MCF 10A (cell line): ENCODE measurements around the gene HABP4. TPM values are rescaled to one million over a fixed set of nuclear protein-coding genes. Genes with fewer than 3 reads are reported as not detected.

ENCODE experiments used
- BruUV-seq: library from RNA; stranded (reverse); fragments of 400-500 nt; replicated peaks from 2 replicates; lab custom pipeline; 2021; lab: Mats Ljungman, UMichigan
- CTCF ChIA-PET: fragments of 300-600 bp; sonication (Branson Sonifier 250); formaldehyde crosslinking; extraction: SDS; loops from one replicate; lab custom pipeline; 2021; ENCODE audit warnings: antibody characterized with exemption, inconsistent platforms; lab: Yijun Ruan, JAX
- POLR2A ChIA-PET: fragments of 300-600, 350-650 bp; sonication (Branson Sonifier 250); formaldehyde crosslinking; extraction: SDS; loops from one replicate; lab custom pipeline; 2020; ENCODE audit warnings: antibody characterized with exemption, inconsistent platforms; lab: Yijun Ruan, JAX
- DNase-seq: peaks from one replicate; pipeline ENCODE4 v3.0.0-alpha.2; 2018; ENCODE audit not compliant: unreplicated experiment
- H3K27ac Mint-ChIP-seq: one replicate; pipeline ENCODE4 v1.8.0; 2022; ENCODE audit warnings: mild to moderate bottlenecking, low read depth, mixed read lengths; ENCODE audit not compliant: unreplicated experiment
- H3K27me3 Mint-ChIP-seq: one replicate; pipeline ENCODE4 v1.8.0; 2022; ENCODE audit warnings: mixed read lengths; ENCODE audit not compliant: insufficient read depth, unreplicated experiment
- H3K36me3 Mint-ChIP-seq: one replicate; pipeline ENCODE4 v1.8.0; 2022; ENCODE audit warnings: mild to moderate bottlenecking, moderate library complexity, mixed read lengths; ENCODE audit not compliant: insufficient read depth, unreplicated experiment
- H3K4me1 Mint-ChIP-seq: one replicate; pipeline ENCODE4 v1.8.0; 2022; ENCODE audit warnings: mixed read lengths; ENCODE audit not compliant: insufficient read depth, unreplicated experiment
- H3K4me3 Mint-ChIP-seq: one replicate; pipeline ENCODE4 v1.8.0; 2022; ENCODE audit warnings: mild to moderate bottlenecking, moderate library complexity, mixed read lengths; ENCODE audit not compliant: unreplicated experiment
- H3K9me3 Mint-ChIP-seq: one replicate; pipeline ENCODE4 v1.8.0; 2022; ENCODE audit warnings: mixed read lengths; ENCODE audit not compliant: unreplicated experiment
- intact Hi-C: fragments of 100-400 bp; cut with micrococcal nuclease; formaldehyde crosslinking; loops from 2 replicates; pipeline ENCODE4 v1.14.1; 2022
- total RNA-seq: library from RNA; stranded (reverse); gene quantifications from 2 replicates; pipeline ENCODE4 v1.2.3, GENCODE V29; 2022
- TF ChIP-seq, protein P1 (sequence below): fragments of 200-600 bp; IDR thresholded peaks from one replicate; pipeline ENCODE4 v1.8.0; 2022; ENCODE audit warnings: antibody characterized with exemption, mild to moderate bottlenecking; ENCODE audit not compliant: unreplicated experiment

The HABP4 gene
- total RNA-seq, 1 experiment from 2014 or later, result 4.3 TPM

DNA sequence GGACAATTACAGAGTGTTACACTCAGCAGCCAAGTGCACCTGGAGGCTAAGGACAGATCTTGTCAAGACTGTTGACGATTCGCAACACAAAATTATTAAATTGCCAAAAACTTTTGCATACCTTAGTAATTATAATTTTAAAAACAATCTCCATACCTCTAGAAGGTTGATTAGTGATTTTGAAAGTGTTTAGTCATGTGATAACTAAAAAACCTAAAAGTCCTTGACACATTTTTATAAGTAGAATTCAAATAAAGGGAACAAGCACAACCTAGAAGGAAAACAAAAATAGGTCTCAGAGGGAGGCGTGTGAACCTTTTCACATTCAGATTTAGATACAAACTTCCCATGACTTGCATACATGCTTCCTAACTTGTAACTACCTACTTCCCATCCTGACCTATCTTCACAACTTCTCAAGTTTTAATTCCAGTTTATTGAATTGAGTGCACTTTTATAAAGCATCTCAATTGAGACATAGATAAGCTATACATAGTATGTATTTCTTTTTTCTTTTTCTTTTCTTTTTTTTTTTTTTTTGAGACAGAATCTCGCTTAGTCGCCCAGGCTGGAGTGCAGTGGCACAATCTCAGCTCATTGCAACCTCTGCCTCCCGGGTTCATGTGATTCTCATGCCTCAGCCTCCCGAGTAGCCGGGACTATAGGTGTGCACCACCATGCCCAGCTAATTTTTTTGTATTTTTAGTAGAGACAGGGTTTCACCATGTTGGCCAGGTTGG lies 37.6 kb upstream of the HABP4 start:
- Mint-ChIP-seq H3K4me1 (peaks cover 12% of the 10 kb centered on the region), H3K9me3 (no peaks in the 10 kb centered on the region), H3K36me3 (no peaks in the 10 kb centered on the region), H3K4me3 (no peak overlapping the region), H3K27me3 (no peaks in the 10 kb centered on the region), H3K27ac (no peak overlapping the region)
- POLR2A ChIA-PET, result interaction anchor here (0.5 to 2.3 kb wide), 4 partner anchors 8 to 27 kb away, joined by 3 to 17 read pairs (median 4); no protein-coding TSS in a partner anchor
- intact Hi-C loops, result no loop called here
- BruUV-seq, result no TSS peak
- CTCF ChIA-PET, result interaction anchor here (1.1 kb wide), 1 partner anchor 85 kb away, joined by 3 read pairs; no protein-coding TSS in a partner anchor
- no peak for DNase-seq
- TF ChIP-seq, protein P1, sequence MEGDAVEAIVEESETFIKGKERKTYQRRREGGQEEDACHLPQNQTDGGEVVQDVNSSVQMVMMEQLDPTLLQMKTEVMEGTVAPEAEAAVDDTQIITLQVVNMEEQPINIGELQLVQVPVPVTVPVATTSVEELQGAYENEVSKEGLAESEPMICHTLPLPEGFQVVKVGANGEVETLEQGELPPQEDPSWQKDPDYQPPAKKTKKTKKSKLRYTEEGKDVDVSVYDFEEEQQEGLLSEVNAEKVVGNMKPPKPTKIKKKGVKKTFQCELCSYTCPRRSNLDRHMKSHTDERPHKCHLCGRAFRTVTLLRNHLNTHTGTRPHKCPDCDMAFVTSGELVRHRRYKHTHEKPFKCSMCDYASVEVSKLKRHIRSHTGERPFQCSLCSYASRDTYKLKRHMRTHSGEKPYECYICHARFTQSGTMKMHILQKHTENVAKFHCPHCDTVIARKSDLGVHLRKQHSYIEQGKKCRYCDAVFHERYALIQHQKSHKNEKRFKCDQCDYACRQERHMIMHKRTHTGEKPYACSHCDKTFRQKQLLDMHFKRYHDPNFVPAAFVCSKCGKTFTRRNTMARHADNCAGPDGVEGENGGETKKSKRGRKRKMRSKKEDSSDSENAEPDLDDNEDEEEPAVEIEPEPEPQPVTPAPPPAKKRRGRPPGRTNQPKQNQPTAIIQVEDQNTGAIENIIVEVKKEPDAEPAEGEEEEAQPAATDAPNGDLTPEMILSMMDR, result no peak

DNA sequence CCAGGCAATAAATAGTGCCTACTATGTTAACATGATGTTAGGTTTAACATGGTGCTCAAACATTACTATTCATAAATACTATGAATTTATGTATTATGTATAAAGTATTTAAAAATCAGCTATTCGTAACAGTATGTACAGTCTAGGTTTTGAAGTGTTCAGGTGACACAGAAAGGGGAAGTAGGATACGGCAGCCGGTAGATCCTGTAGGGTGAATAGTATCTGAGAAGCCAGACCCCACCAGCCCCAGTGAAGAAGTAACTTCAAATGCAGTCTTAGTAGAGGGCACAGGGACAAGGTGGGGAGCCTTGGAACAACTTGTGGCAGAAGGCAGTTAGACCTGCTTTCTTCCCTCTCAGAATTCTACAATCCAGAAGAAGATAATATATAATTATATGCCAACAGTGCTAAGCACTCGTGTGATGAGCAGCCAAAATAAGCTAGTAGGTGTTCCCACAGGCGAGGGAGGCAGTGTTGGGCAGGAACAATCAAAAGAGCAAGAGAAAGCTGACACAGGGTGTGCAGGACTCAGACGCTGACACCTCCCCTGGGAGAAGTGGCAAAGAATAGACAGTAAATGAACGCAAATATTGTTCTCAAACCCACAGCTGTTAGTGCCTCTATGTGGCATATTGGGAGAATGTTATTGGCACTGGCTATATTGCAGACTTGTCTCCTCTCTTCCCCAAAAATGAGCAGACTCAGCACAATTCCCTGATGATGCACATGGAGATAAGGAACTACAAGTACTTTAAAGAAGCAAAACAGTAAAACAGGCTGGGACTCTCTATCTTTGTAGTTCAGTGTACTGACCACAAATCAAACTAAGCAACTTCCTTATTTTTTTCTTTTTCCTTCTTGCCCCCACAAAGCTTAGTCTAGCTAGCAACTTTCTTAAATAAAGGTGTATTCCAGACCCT lies 36.4 kb upstream of the HABP4 start:
- TF ChIP-seq, protein P1, result no peak
- no peaks in the 10 kb centered on the region for H3K9me3 Mint-ChIP-seq
- H3K36me3 Mint-ChIP-seq, result no peaks in the 10 kb centered on the region
- no peaks in the 10 kb centered on the region for H3K27me3 Mint-ChIP-seq
- peaks cover 12% of the 10 kb centered on the region for H3K4me1 Mint-ChIP-seq
- peak overlapping the region; percentile 81 for H3K27ac Mint-ChIP-seq
- ChIA-PET CTCF (interaction anchor here (0.5 to 1.4 kb wide), 6 partner anchors 9 to 253 kb away, joined by 3 to 4 read pairs (median 3); no protein-coding TSS in a partner anchor), POLR2A (interaction anchor here (0.6 to 2.3 kb wide), 12 partner anchors 7 to 906 kb away, joined by 3 to 17 read pairs (median 4); partner anchors contain the start of gene HABP4)
- no peak for DNase-seq
- no TSS peak for BruUV-seq
- no peak overlapping the region for H3K4me3 Mint-ChIP-seq
- intact Hi-C loops, result no loop called here

DNA sequence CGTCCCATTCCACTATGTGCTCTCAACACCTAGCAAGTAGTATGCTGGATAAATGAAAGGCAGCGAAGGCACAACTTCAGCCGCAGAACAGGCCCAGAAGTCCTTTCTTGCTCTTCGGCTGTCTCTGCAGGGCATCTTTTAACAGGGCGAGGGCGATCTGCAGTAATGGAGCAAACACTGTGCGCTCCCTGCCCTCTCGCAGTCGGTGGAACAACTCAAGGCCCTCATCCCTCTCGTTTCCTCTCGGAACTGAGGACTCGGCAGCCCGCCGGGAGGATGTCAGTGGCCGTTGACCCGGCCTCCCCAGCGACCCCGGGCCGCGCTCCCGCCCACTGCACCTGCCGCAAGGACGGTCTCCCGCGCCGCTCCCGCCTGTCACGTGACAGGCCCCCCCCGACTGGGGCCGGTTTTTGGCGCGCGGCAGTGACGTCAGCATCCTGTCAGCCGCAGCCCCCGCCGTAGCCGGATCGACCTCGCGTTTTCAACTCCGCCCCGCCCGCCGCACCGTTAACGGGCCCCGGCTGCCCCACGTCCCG lies 32.9 kb upstream of the HABP4 start:
- BruUV-seq, result TSS peak; percentile 54
- Mint-ChIP-seq H3K4me3 (peak overlapping the region; percentile 93), H3K36me3 (no peaks in the 10 kb centered on the region), H3K27me3 (no peaks in the 10 kb centered on the region), H3K9me3 (no peaks in the 10 kb centered on the region), H3K27ac (peak overlapping the region; percentile 35), H3K4me1 (peaks cover 22% of the 10 kb centered on the region)
- intact Hi-C loops, result loop anchor here (5.0 kb wide), 2 partner anchors 35 to 75 kb away; partner anchors contain the start of gene SLC35D2
- peak; percentile 75 for DNase-seq
- TF ChIP-seq, protein P1, result no peak
- ChIA-PET POLR2A (interaction anchor here (0.6 to 2.6 kb wide), 8 partner anchors 17 to 237 kb away, joined by 3 to 28 read pairs (median 3); partner anchors contain the start of genes HABP4 and SLC35D2), CTCF (interaction anchor here (0.6 to 1.2 kb wide), 3 partner anchors 20 to 250 kb away, joined by 3 to 4 read pairs (median 3); no protein-coding TSS in a partner anchor)
